GM12873 (cell line): Measurements from ENCODE around the gene PTCHD4.

Experiments used
- CTCF ChIP-seq: IDR thresholded peaks from 2 replicates; pipeline ENCODE4 v1.5.1; 2012; ENCODE audit warnings: low read depth, mild to moderate bottlenecking, moderate library complexity, low read length, control low read depth; ENCODE audit not compliant: insufficient read depth; ENCODE audit errors: missing control alignments

PTCHD4 gene

GRCh38 chr6:48135323-48136084, 24.5 kb upstream of the PTCHD4 start:
- TF ChIP-seq CTCF, result no peak

- TF ChIP-seq CTCF, result no peak
Measured at GRCh38 chr6:48134246-48134645, 23.2 kb upstream of the PTCHD4 start.

- no peak for TF ChIP-seq CTCF
Measured at GRCh38 chr6:48123601-48124000, 12.6 kb upstream of the PTCHD4 start.

- no peak for TF ChIP-seq CTCF
Measured at GRCh38 chr6:48116699-48117645, 6.0 kb upstream of the PTCHD4 start.

GRCh38 chr6:48113130-48113529, 2.1 kb upstream of the PTCHD4 start:
- no peak for TF ChIP-seq CTCF

- TF ChIP-seq CTCF, result no peak
Measured at GRCh38 chr6:48111575-48111974, 578 bp upstream of the PTCHD4 start.
